ENCODE results near the gene RNF212.
A peak's percentile ranks its signal among the peaks of the same experiment; 100 is the strongest.
"Not testable (repeated sequence)": the region's sequence is repeated elsewhere in the genome, so short reads cannot be mapped to it uniquely, and the experiment has no call there.

Gene RNF212

GRCh38 chr4:1054696-1055242, 58.6 kb downstream of the RNF212 start:
- H3K27ac Mint-ChIP-seq, ATAC-seq, H3K9me3 Mint-ChIP-seq, H3K4me3 Mint-ChIP-seq, H3K36me3 Mint-ChIP-seq: not testable (repeated sequence)
- peaks cover 13% of the 10 kb centered on the region for H3K4me1 Mint-ChIP-seq
- peaks cover 17% of the 10 kb centered on the region for H3K27me3 Mint-ChIP-seq

GRCh38 chr4:1053891-1054290, 59.5 kb downstream of the RNF212 start:
- not testable (repeated sequence) for H3K36me3 Mint-ChIP-seq, ATAC-seq, H3K4me3 Mint-ChIP-seq, H3K9me3 Mint-ChIP-seq, H3K27ac Mint-ChIP-seq
- Mint-ChIP-seq H3K27me3 (peaks cover 17% of the 10 kb centered on the region), H3K4me1 (peaks cover 20% of the 10 kb centered on the region)

GRCh38 chr4:1053080-1053661, 60.2 kb downstream of the RNF212 start:
- Mint-ChIP-seq H3K36me3 (peaks cover 4% of the 10 kb centered on the region), H3K27me3 (peaks cover 24% of the 10 kb centered on the region), H3K4me1 (peaks cover 25% of the 10 kb centered on the region), H3K4me3 (no peak overlapping the region), H3K9me3 (peaks cover 7% of the 10 kb centered on the region), H3K27ac (no peak overlapping the region)
- ATAC-seq: no peak

GRCh38 chr4:1052231-1052671, 61.1 kb downstream of the RNF212 start:
- peaks cover 7% of the 10 kb centered on the region for H3K9me3 Mint-ChIP-seq
- H3K4me1 Mint-ChIP-seq: peaks cover 25% of the 10 kb centered on the region
- no peak for ATAC-seq
- H3K27me3 Mint-ChIP-seq: peaks cover 33% of the 10 kb centered on the region
- peaks cover 4% of the 10 kb centered on the region for H3K36me3 Mint-ChIP-seq
- H3K27ac Mint-ChIP-seq: no peak overlapping the region
- H3K4me3 Mint-ChIP-seq: no peak overlapping the region

GRCh38 chr4:1051472-1051871, 61.9 kb downstream of the RNF212 start:
- H3K4me3 Mint-ChIP-seq: no peak overlapping the region
- H3K4me1 Mint-ChIP-seq: peaks cover 24% of the 10 kb centered on the region
- ATAC-seq: no peak
- H3K9me3 Mint-ChIP-seq: peaks cover 7% of the 10 kb centered on the region
- H3K27me3 Mint-ChIP-seq: peaks cover 41% of the 10 kb centered on the region
- peaks cover 4% of the 10 kb centered on the region for H3K36me3 Mint-ChIP-seq
- H3K27ac Mint-ChIP-seq: no peak overlapping the region

GRCh38 chr4:1050486-1051213, 62.7 kb downstream of the RNF212 start:
- Mint-ChIP-seq H3K36me3 (no peaks in the 10 kb centered on the region), H3K4me3 (no peak overlapping the region), H3K27ac (no peak overlapping the region), H3K27me3 (peaks cover 45% of the 10 kb centered on the region), H3K9me3 (peaks cover 7% of the 10 kb centered on the region), H3K4me1 (peaks cover 16% of the 10 kb centered on the region)
- no peak for ATAC-seq

- ATAC-seq: no peak
- Mint-ChIP-seq H3K27me3 (peaks cover 56% of the 10 kb centered on the region), H3K36me3 (no peaks in the 10 kb centered on the region), H3K27ac (no peak overlapping the region), H3K4me1 (peaks cover 12% of the 10 kb centered on the region), H3K4me3 (no peak overlapping the region), H3K9me3 (peaks cover 7% of the 10 kb centered on the region)
Observed at GRCh38 chr4:1049591-1049905, 63.8 kb downstream of the RNF212 start.

- peak; percentile 69 for ATAC-seq
- Mint-ChIP-seq H3K36me3 (no peaks in the 10 kb centered on the region), H3K9me3 (peaks cover 7% of the 10 kb centered on the region), H3K27me3 (peaks cover 62% of the 10 kb centered on the region), H3K4me3 (no peak overlapping the region), H3K27ac (no peak overlapping the region), H3K4me1 (peaks cover 12% of the 10 kb centered on the region)
Observed at GRCh38 chr4:1048773-1049590, 64.4 kb downstream of the RNF212 start.

- Mint-ChIP-seq H3K4me1 (peaks cover 12% of the 10 kb centered on the region), H3K27me3 (peaks cover 70% of the 10 kb centered on the region), H3K36me3 (no peaks in the 10 kb centered on the region), H3K4me3 (no peak overlapping the region), H3K9me3 (peaks cover 7% of the 10 kb centered on the region), H3K27ac (no peak overlapping the region)
- ATAC-seq: no peak
Observed at GRCh38 chr4:1047976-1048772, 65.2 kb downstream of the RNF212 start.

- ATAC-seq: no peak
- Mint-ChIP-seq H3K27me3 (peaks cover 75% of the 10 kb centered on the region), H3K4me3 (no peak overlapping the region), H3K27ac (no peak overlapping the region), H3K36me3 (no peaks in the 10 kb centered on the region), H3K9me3 (peaks cover 8% of the 10 kb centered on the region), H3K4me1 (peaks cover 12% of the 10 kb centered on the region)
Observed at GRCh38 chr4:1047106-1047975, 66.0 kb downstream of the RNF212 start.

GRCh38 chr4:1046581-1047011, 66.8 kb downstream of the RNF212 start:
- not testable (repeated sequence) for H3K36me3 Mint-ChIP-seq, H3K27ac Mint-ChIP-seq, H3K9me3 Mint-ChIP-seq, ATAC-seq, H3K4me3 Mint-ChIP-seq
- peaks cover 12% of the 10 kb centered on the region for H3K4me1 Mint-ChIP-seq
- H3K27me3 Mint-ChIP-seq: peaks cover 75% of the 10 kb centered on the region

- no peaks in the 10 kb centered on the region for H3K36me3 Mint-ChIP-seq
Observed at GRCh38 chr4:1045595-1046201, 67.7 kb downstream of the RNF212 start.

GRCh38 chr4:1045193-1045594, 68.2 kb downstream of the RNF212 start:
- Mint-ChIP-seq H3K27ac (no peak overlapping the region), H3K27me3 (peaks cover 71% of the 10 kb centered on the region), H3K4me1 (peaks cover 12% of the 10 kb centered on the region), H3K4me3 (no peak overlapping the region), H3K9me3 (peaks cover 2% of the 10 kb centered on the region), H3K36me3 (no peaks in the 10 kb centered on the region)
- ATAC-seq: no peak

More at GRCh38 chr4:1045595-1046201, 67.7 kb downstream of the RNF212 start:
- H3K4me3 Mint-ChIP-seq: no peak overlapping the region
- peaks cover 12% of the 10 kb centered on the region for H3K4me1 Mint-ChIP-seq
- H3K27ac Mint-ChIP-seq: no peak overlapping the region
- no peak for ATAC-seq
- peaks cover 2% of the 10 kb centered on the region for H3K9me3 Mint-ChIP-seq
- H3K27me3 Mint-ChIP-seq: peaks cover 75% of the 10 kb centered on the region
